ENCODE results near the gene ATP8B4.

- no peak for TF ChIP-seq CTCF (conservative IDR thresholded peaks at IDR 0.05; ENCODE audit: low read length)
- TF ChIP-seq EZH2phosphoT487 (IDR thresholded peaks at IDR 0.05; ENCODE audit: borderline replicate concordance), result no peak
Measured at GRCh38 chr15:50012790-50013189, 106.2 kb downstream of the ATP8B4 start.

Data from Loucy (cell line).